Vagina (tissue), 2 donors: ENCODE data around the gene RNF144A.

Source experiments
- CTCF ChIP-seq, 3 experiments: fragments of 450-650 bp in 2 of 3; fragments of 200-600 bp in 1 of 3; sonication (generic) in 1 of 3; IDR thresholded peaks; one replicate each; pipeline ENCODE4 v1.5.1; 2017 to 2019; ENCODE audit warnings: antibody characterized with exemption in 3 of 3, mild to moderate bottlenecking in 2 of 3, moderate library complexity in 2 of 3
- POLR2A ChIP-seq, 2 donors: fragments of 450-650 bp; IDR thresholded peaks; one replicate each; pipeline ENCODE4 v1.6.1; 2017; ENCODE audit warnings: antibody characterized with exemption in 2 of 2, mild to moderate bottlenecking in 2 of 2, moderate library complexity in 2 of 2
- POLR2AphosphoS5 ChIP-seq, 2 donors: sonication (generic); formaldehyde crosslinking; IDR thresholded peaks; one replicate each; pipeline ENCODE4 v1.9.0; 2017; ENCODE audit warnings: antibody characterized with exemption in 2 of 2, mild to moderate bottlenecking in 2 of 2, low read depth in 1 of 2; ENCODE audit not compliant: insufficient read depth in 1 of 2

- TF ChIP-seq CTCF (IDR thresholded peaks at IDR 0.05) (no peak), POLR2A (IDR thresholded peaks at IDR 0.05) (no peak), POLR2AphosphoS5 (IDR thresholded peaks at IDR 0.05; ENCODE audit: insufficient read depth in 1 of 2, low read depth in 1 of 2) (peak in 1 of 2 donors; percentile 43)
These were observed 39.6 kb upstream of the RNF144A start, which contains the start of gene RSAD2 for GRCh38 chr2:6877402-6878304.
